HepG2 (cell line): ENCODE data around the gene TPPP2. TPM values are rescaled to one million over a fixed set of nuclear protein-coding genes. Genes with fewer than 3 reads are reported as not detected.

Source experiments
- CREB1 ChIP-seq, 2 experiments: fragments of 450-650 bp in 1 of 2; IDR thresholded peaks; 2 replicates each; pipeline ENCODE4 v1.6.1; 2016 to 2017; ENCODE audit warnings: control low read depth in 1 of 2, mild to moderate bottlenecking in 1 of 2, missing compliant biosample characterization in 1 of 2, missing genetic modification characterization in 1 of 2
- ERF ChIP-seq: IDR thresholded peaks from 2 replicates; pipeline ENCODE4 v1.6.1; 2018; ENCODE audit warnings: missing biosample characterization, missing genetic modification reagents
- GABPB1 ChIP-seq: IDR thresholded peaks from 2 replicates; pipeline ENCODE4 v1.6.1; 2016; ENCODE audit warnings: mild to moderate bottlenecking, missing genetic modification reagents, moderate library complexity, missing compliant biosample characterization
- GATAD2A ChIP-seq: IDR thresholded peaks from 2 replicates; pipeline ENCODE4 v1.6.1; 2016
- NPAS2 ChIP-seq: sonication (generic); formaldehyde crosslinking; IDR thresholded peaks from 2 replicates; pipeline ENCODE4 v1.8.0; 2022; ENCODE audit warnings: mild to moderate bottlenecking, missing genetic modification reagents, borderline replicate concordance
- RNF2 ChIP-seq: fragments of 450-650 bp; conservative IDR thresholded peaks from 2 replicates; pipeline ENCODE4 v1.6.1; 2016; ENCODE audit warnings: low read depth
- RXRB ChIP-seq: IDR thresholded peaks from 2 replicates; pipeline ENCODE4 v1.6.1; 2016; ENCODE audit warnings: borderline replicate concordance, missing genetic modification reagents, missing compliant biosample characterization
- SMAD1 ChIP-seq: sonication (generic); formaldehyde crosslinking; IDR thresholded peaks from 2 replicates; pipeline ENCODE4 v1.4.0; 2020; ENCODE audit warnings: missing genetic modification reagents, low read depth, mild to moderate bottlenecking, borderline replicate concordance
- STAG1 ChIP-seq: sonication (generic); formaldehyde crosslinking; IDR thresholded peaks from 2 replicates; pipeline ENCODE4 v1.4.0; 2020; ENCODE audit warnings: missing genetic modification reagents
- TRIM24 ChIP-seq: sonication (generic); formaldehyde crosslinking; IDR thresholded peaks from 2 replicates; pipeline ENCODE4 v1.8.0; 2022; ENCODE audit warnings: mild to moderate bottlenecking, missing genetic modification reagents
- XRCC5 ChIP-seq: fragments of 200-400 bp; formaldehyde crosslinking; optimal IDR thresholded peaks from 2 replicates; pipeline ENCODE3; 2017; ENCODE audit warnings: mild to moderate bottlenecking, low read length
- ZBTB38 ChIP-seq: sonication (generic); formaldehyde crosslinking; IDR thresholded peaks from 2 replicates; pipeline ENCODE4 v1.5.1; 2020; ENCODE audit warnings: mild to moderate bottlenecking, missing genetic modification reagents
- ZNF160 ChIP-seq: sonication (generic); formaldehyde crosslinking; IDR thresholded peaks from 2 replicates; pipeline ENCODE4 v1.8.0; 2022; ENCODE audit warnings: mild to moderate bottlenecking, inconsistent platforms, missing genetic modification reagents
- ZNF263 ChIP-seq: sonication (generic); formaldehyde crosslinking; IDR thresholded peaks from 2 replicates; pipeline ENCODE4 v1.4.0; 2020; ENCODE audit warnings: missing genetic modification reagents
- ZNF292 ChIP-seq: sonication (generic); formaldehyde crosslinking; IDR thresholded peaks from 2 replicates; pipeline ENCODE4 v1.8.1; 2022; ENCODE audit warnings: mild to moderate bottlenecking, low read depth, missing genetic modification reagents, borderline replicate concordance
- ZNF552 ChIP-seq: sonication (generic); formaldehyde crosslinking; IDR thresholded peaks from 2 replicates; pipeline ENCODE4 v1.9.0; 2022; ENCODE audit warnings: missing genetic modification reagents, mild to moderate bottlenecking, borderline replicate concordance
- ZNF607 ChIP-seq: sonication (generic); formaldehyde crosslinking; IDR thresholded peaks from 2 replicates; pipeline ENCODE4 v1.5.1; 2020; ENCODE audit warnings: missing genetic modification reagents, mild to moderate bottlenecking, borderline replicate concordance
- ZNF616 ChIP-seq: sonication (generic); formaldehyde crosslinking; IDR thresholded peaks from 2 replicates; pipeline ENCODE4 v1.5.0; 2020; ENCODE audit warnings: low read depth, mild to moderate bottlenecking, missing genetic modification reagents
- polyA plus RNA-seq, 8 experiments: library from polyadenylated mRNA; depleted of rRNA in 3 of 8; stranded (reverse) in 7 of 8; unstranded in 1 of 8; fragments of >200 nt; fragmentation: Illumina TruSeq in 4 of 8; extraction: Trizol in 4 of 8; gene quantifications; 2 replicates each; pipeline versions ENCODE4 v1.2.1 to v1.2.3, GENCODE V29; 2011 to 2016; ENCODE audit warnings: low read depth in 4 of 8, missing spikeins in 1 of 8, mixed read lengths in 1 of 8; ENCODE audit not compliant: insufficient read depth in 1 of 8
- total RNA-seq, 5 experiments: library from RNA; depleted of rRNA; stranded (reverse); fragments of >200 nt; fragmentation: Illumina TruSeq; extraction: Trizol; gene quantifications; 2 replicates each; pipeline ENCODE4 v1.2.3, GENCODE V29; 2016; ENCODE audit warnings: low read depth in 1 of 5
- TF ChIP-seq, protein P1 (sequence below): sonication (generic); formaldehyde crosslinking; IDR thresholded peaks from 2 replicates; pipeline ENCODE4 v1.5.1; 2020; ENCODE audit warnings: mild to moderate bottlenecking, missing genetic modification reagents, moderate library complexity
- TF ChIP-seq, protein P2 (sequence below): sonication (generic); formaldehyde crosslinking; IDR thresholded peaks from 2 replicates; pipeline ENCODE4 v1.5.0; 2020; ENCODE audit warnings: mild to moderate bottlenecking, missing genetic modification reagents, moderate library complexity
- TF ChIP-seq, protein P3 (sequence below): sonication (generic); formaldehyde crosslinking; conservative IDR thresholded peaks from 2 replicates; pipeline ENCODE4 v1.4.0; 2020; ENCODE audit warnings: missing genetic modification reagents

Gene TPPP2
- total and polyA plus RNA-seq, 2 of the 13 experiments (the other 11 are each of a cell fraction or from before 2014, with no cell fraction given) = 0.58 to 4.2 TPM

DNA sequence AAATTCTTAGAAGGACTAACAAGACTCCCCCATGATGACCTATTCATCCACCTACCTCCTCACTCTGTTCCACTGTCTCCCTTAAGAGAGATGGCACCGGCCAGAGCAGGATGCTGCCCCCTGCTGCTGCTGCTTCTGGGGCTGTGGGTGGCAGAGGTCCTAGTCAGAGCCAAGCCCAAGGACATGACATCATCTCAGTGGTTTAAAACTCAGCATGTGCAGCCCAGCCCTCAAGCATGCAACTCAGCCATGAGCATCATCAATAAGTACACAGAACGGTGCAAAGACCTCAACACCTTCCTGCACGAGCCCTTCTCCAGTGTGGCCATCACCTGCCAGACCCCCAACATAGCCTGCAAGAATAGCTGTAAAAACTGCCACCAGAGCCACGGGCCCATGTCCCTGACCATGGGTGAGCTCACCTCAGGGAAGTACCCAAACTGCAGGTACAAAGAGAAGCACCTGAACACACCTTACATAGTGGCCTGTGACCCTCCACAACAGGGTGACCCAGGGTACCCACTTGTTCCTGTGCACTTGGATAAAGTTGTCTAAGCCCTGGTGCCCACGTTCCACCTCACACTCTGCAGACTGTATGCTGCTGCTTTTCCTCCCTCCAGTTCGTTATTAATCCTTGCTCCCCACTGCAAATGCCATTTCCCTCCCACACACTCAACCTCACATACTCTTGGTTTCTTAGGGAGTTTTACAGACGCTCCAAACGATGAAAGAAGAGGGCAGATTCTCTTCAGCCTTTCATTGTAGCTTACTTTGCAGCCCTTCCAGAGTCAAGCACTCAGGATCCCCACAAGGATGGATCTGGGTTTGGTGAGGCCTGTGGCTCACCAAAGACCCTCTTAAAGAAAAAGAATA is 28.0 kb downstream of the TPPP2 start, which contains the start of gene RNASE8 (continued):
- TF ChIP-seq XRCC5 (peak; percentile 41), ZNF616 (CRISPR knock-in tag) (0 out of 2 replicates have a peak, but pooled peaks have one; percentile 58), ERF (CRISPR knock-in tag) (peak; percentile 58; the same call in 1 of the 2 replicates), ZNF607 (CRISPR knock-in tag) (peak; percentile 48; the same call in 1 of the 2 replicates), SMAD1 (CRISPR knock-in tag) (0 out of 2 replicates have a peak, but pooled peaks have one; percentile 38), ZNF292 (peak; percentile 56; the same call in 1 of the 2 replicates), CREB1 (IDR thresholded peaks at IDR 0.05) (0 out of 2 replicates have a peak, but pooled peaks have one; percentile 30), CREB1 (CRISPR knock-in tag; IDR thresholded peaks at IDR 0.05) (no peak), ZNF552 (peak; percentile 39; the same call in 1 of the 2 replicates), GATAD2A (CRISPR knock-in tag) (peak; percentile 27; the same call in 1 of the 2 replicates), TRIM24 (0 out of 2 replicates have a peak, but pooled peaks have one; percentile 10), STAG1 (CRISPR knock-in tag) (peak; percentile 20; the same call in 1 of the 2 replicates), GABPB1 (0 out of 2 replicates have a peak, but pooled peaks have one; percentile 32), NPAS2 (CRISPR knock-in tag) (no peak), ZBTB38 (CRISPR knock-in tag) (peak; percentile 72; the same call in 1 of the 2 replicates), RNF2 (0 out of 2 replicates have a peak, but pooled peaks have one; percentile 45), ZNF160 (CRISPR knock-in tag) (no peak), RXRB (0 out of 2 replicates have a peak, but pooled peaks have one; percentile 12), ZNF263 (CRISPR knock-in tag) (0 out of 2 replicates have a peak, but pooled peaks have one; percentile 47)
- TF ChIP-seq, protein P1, sequence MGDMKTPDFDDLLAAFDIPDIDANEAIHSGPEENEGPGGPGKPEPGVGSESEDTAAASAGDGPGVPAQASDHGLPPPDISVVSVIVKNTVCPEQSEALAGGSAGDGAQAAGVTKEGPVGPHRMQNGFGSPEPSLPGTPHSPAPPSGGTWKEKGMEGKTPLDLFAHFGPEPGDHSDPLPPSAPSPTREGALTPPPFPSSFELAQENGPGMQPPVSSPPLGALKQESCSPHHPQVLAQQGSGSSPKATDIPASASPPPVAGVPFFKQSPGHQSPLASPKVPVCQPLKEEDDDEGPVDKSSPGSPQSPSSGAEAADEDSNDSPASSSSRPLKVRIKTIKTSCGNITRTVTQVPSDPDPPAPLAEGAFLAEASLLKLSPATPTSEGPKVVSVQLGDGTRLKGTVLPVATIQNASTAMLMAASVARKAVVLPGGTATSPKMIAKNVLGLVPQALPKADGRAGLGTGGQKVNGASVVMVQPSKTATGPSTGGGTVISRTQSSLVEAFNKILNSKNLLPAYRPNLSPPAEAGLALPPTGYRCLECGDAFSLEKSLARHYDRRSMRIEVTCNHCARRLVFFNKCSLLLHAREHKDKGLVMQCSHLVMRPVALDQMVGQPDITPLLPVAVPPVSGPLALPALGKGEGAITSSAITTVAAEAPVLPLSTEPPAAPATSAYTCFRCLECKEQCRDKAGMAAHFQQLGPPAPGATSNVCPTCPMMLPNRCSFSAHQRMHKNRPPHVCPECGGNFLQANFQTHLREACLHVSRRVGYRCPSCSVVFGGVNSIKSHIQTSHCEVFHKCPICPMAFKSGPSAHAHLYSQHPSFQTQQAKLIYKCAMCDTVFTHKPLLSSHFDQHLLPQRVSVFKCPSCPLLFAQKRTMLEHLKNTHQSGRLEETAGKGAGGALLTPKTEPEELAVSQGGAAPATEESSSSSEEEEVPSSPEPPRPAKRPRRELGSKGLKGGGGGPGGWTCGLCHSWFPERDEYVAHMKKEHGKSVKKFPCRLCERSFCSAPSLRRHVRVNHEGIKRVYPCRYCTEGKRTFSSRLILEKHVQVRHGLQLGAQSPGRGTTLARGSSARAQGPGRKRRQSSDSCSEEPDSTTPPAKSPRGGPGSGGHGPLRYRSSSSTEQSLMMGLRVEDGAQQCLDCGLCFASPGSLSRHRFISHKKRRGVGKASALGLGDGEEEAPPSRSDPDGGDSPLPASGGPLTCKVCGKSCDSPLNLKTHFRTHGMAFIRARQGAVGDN (CRISPR knock-in tag) = peak; percentile 95
- TF ChIP-seq, protein P2, sequence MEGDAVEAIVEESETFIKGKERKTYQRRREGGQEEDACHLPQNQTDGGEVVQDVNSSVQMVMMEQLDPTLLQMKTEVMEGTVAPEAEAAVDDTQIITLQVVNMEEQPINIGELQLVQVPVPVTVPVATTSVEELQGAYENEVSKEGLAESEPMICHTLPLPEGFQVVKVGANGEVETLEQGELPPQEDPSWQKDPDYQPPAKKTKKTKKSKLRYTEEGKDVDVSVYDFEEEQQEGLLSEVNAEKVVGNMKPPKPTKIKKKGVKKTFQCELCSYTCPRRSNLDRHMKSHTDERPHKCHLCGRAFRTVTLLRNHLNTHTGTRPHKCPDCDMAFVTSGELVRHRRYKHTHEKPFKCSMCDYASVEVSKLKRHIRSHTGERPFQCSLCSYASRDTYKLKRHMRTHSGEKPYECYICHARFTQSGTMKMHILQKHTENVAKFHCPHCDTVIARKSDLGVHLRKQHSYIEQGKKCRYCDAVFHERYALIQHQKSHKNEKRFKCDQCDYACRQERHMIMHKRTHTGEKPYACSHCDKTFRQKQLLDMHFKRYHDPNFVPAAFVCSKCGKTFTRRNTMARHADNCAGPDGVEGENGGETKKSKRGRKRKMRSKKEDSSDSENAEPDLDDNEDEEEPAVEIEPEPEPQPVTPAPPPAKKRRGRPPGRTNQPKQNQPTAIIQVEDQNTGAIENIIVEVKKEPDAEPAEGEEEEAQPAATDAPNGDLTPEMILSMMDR (CRISPR knock-in tag) = peak; percentile 56
- TF ChIP-seq, protein P3, sequence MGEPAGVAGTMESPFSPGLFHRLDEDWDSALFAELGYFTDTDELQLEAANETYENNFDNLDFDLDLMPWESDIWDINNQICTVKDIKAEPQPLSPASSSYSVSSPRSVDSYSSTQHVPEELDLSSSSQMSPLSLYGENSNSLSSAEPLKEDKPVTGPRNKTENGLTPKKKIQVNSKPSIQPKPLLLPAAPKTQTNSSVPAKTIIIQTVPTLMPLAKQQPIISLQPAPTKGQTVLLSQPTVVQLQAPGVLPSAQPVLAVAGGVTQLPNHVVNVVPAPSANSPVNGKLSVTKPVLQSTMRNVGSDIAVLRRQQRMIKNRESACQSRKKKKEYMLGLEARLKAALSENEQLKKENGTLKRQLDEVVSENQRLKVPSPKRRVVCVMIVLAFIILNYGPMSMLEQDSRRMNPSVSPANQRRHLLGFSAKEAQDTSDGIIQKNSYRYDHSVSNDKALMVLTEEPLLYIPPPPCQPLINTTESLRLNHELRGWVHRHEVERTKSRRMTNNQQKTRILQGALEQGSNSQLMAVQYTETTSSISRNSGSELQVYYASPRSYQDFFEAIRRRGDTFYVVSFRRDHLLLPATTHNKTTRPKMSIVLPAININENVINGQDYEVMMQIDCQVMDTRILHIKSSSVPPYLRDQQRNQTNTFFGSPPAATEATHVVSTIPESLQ (CRISPR knock-in tag) = no peak
